Measurements from ENCODE around the gene MDP1.

GRCh38 chr14:24197056-24197450 is 18.8 kb downstream of the MDP1 start:
- TF ChIP-seq CBX2 (IDR thresholded peaks at IDR 0.05; ENCODE audit: borderline replicate concordance, low read depth) (no peak), BHLHE40 (IDR thresholded peaks at IDR 0.05; ENCODE audit: low read depth, low read length) (no peak), SREBF2 (IDR thresholded peaks at IDR 0.05) (no peak), JUNB (IDR thresholded peaks at IDR 0.05) (no peak), POLR2AphosphoS2 (conservative IDR thresholded peaks at IDR 0.05; ENCODE audit: low read length) (no peak), CTCF (IDR thresholded peaks at IDR 0.05) (no peak)
